Measurements from ENCODE around the gene GALNT14. TPM values are rescaled to one million over a fixed set of nuclear protein-coding genes. Genes with fewer than 3 reads are reported as not detected.

GALNT14 gene
- total RNA-seq, 1 experiment from 2014 or later: 2.7 TPM

GRCh38 chr2:31163011-31163539 lies 24.8 kb upstream of the GALNT14 start:
- TF ChIP-seq, protein P1, sequence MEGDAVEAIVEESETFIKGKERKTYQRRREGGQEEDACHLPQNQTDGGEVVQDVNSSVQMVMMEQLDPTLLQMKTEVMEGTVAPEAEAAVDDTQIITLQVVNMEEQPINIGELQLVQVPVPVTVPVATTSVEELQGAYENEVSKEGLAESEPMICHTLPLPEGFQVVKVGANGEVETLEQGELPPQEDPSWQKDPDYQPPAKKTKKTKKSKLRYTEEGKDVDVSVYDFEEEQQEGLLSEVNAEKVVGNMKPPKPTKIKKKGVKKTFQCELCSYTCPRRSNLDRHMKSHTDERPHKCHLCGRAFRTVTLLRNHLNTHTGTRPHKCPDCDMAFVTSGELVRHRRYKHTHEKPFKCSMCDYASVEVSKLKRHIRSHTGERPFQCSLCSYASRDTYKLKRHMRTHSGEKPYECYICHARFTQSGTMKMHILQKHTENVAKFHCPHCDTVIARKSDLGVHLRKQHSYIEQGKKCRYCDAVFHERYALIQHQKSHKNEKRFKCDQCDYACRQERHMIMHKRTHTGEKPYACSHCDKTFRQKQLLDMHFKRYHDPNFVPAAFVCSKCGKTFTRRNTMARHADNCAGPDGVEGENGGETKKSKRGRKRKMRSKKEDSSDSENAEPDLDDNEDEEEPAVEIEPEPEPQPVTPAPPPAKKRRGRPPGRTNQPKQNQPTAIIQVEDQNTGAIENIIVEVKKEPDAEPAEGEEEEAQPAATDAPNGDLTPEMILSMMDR (conservative IDR thresholded peaks at IDR 0.05): no peak
- no peak overlapping the region for H2AK5ac ChIP-seq (ENCODE audit: insufficient read length, low read length)
- H3K9me3 Mint-ChIP-seq: no peaks in the 10 kb centered on the region
- H3K18ac ChIP-seq (ENCODE audit: insufficient read length, low read depth, low read length): no peak overlapping the region
- no peak overlapping the region for H2BK120ac ChIP-seq (ENCODE audit: low read depth, low read length, poor library complexity, severe bottlenecking)
- H2BK20ac ChIP-seq (ENCODE audit: low read depth, low read length, poor library complexity, severe bottlenecking): no peak overlapping the region
- WGBS (ENCODE audit: extremely low coverage, insufficient read length, low lambda C conversion rate): no CpG with 5 or more reads among the region's 6 CpGs
- no peak overlapping the region for H3K4ac ChIP-seq (ENCODE audit: low read depth, low read length)
- H3K79me2 ChIP-seq (ENCODE audit: insufficient read depth, low read length): no peaks in the 10 kb centered on the region
- no peak overlapping the region for H2BK15ac ChIP-seq (ENCODE audit: low read depth, low read length)
- no peak overlapping the region for H4K8ac ChIP-seq (replicated peaks; ENCODE audit: insufficient read length, low read depth, low read length)
- H3K4me1 ChIP-seq (ENCODE audit: insufficient read depth, low read length): no peaks in the 10 kb centered on the region
- no peaks in the 10 kb centered on the region for H3K27me3 ChIP-seq (ENCODE audit: insufficient read depth, low read length)
- no peaks in the 10 kb centered on the region for H3K9me3 ChIP-seq (ENCODE audit: control insufficient read depth, low read depth, low read length)
- H3K9ac ChIP-seq (ENCODE audit: extremely low read depth, insufficient read length, low read length): no peak overlapping the region
- H3T11ph ChIP-seq (ENCODE audit: low read length): no peak overlapping the region
- H3K79me1 ChIP-seq (ENCODE audit: insufficient read depth, low read depth, low read length, poor library complexity, severe bottlenecking): no peaks in the 10 kb centered on the region
- H3K36me3 Mint-ChIP-seq (ENCODE audit: insufficient read depth in 1 of 3, low read depth in 3 of 3): no peaks in the 10 kb centered on the region
- no peak overlapping the region for H2BK12ac ChIP-seq (ENCODE audit: insufficient read length, low read depth, low read length)
- H3K23ac ChIP-seq (ENCODE audit: insufficient read length, low read depth, low read length): no peak overlapping the region
- no peak overlapping the region for H4K5ac ChIP-seq (ENCODE audit: insufficient read length, low read depth, low read length)
- H2BK5ac ChIP-seq (ENCODE audit: insufficient read length, low read length): no peak overlapping the region
- no peak overlapping the region for H4K91ac ChIP-seq (ENCODE audit: insufficient read length, low read depth, low read length)
- H3K4me2 ChIP-seq (ENCODE audit: insufficient read depth, insufficient read length, low read length): no peak overlapping the region
- H3K27ac Mint-ChIP-seq: no peak overlapping the region
- H3K56ac ChIP-seq (ENCODE audit: insufficient read length, low read depth, low read length): no peak overlapping the region
- no peak overlapping the region for H3K27ac ChIP-seq (ENCODE audit: insufficient read length, low read depth, low read length)
- no peak overlapping the region for H3K4me3 Mint-ChIP-seq
- no peaks in the 10 kb centered on the region for H4K20me1 ChIP-seq (ENCODE audit: control insufficient read depth, insufficient read depth, insufficient read length)
- no peak overlapping the region for H2AFZ ChIP-seq (ENCODE audit: low read length)
- H3K23me2 ChIP-seq (ENCODE audit: insufficient read length, low read depth, low read length, poor library complexity, severe bottlenecking): no peaks in the 10 kb centered on the region
- H3K27me3 Mint-ChIP-seq (ENCODE audit: low read depth): peaks cover 9% of the 10 kb centered on the region
- H3K14ac ChIP-seq (ENCODE audit: insufficient read depth, low read length): no peak overlapping the region
- H3K4me1 Mint-ChIP-seq: no peaks in the 10 kb centered on the region
- no peak for DNase-seq

All from H9 (cell line).